ENCODE results near the gene CHEK2. TPM values are rescaled to one million over a fixed set of nuclear protein-coding genes. Genes with fewer than 3 reads are reported as not detected.
A peak's percentile ranks its signal among the peaks of the same experiment; 100 is the strongest.

The CHEK2 gene
- total and polyA plus RNA-seq, 2 of the 4 experiments (the other 2 are of a cell fraction): 9.9 to 16.1 TPM

- Histone ChIP-seq H3K9ac (ENCODE audit: low read depth, low read length) (peak overlapping the region; percentile 39; the same call in 1 of the 2 replicates), H2AK9ac (replicated peaks; ENCODE audit: low read depth, low read length, poor library complexity) (peak overlapping the region; percentile 59), H3K4me3 (ENCODE audit: insufficient read depth, low read depth, low read length) (no peak overlapping the region), H3K23ac (ENCODE audit: low read depth, low read length) (peak overlapping the region; percentile 57), H2BK15ac (ENCODE audit: low read depth, low read length) (peak overlapping the region; percentile 97), H4K5ac (ENCODE audit: low read depth, low read length) (peak overlapping the region; percentile 84; the same call in 1 of the 2 replicates), H3K36me3 (ENCODE audit: control insufficient read depth, insufficient read depth, low read length) (no peaks in the 10 kb centered on the region), H3K9me1 (ENCODE audit: insufficient read depth, low read length) (peaks cover 3% of the 10 kb centered on the region; the same call in 1 of the 2 replicates), H3K27ac (ENCODE audit: insufficient read depth, low read length) (peak overlapping the region; percentile 98), H2BK120ac (ENCODE audit: low read depth, low read length) (peak overlapping the region; percentile 95), H3K9me3 (ENCODE audit: control insufficient read depth, insufficient read depth, low read length) (no peaks in the 10 kb centered on the region), H4K8ac (ENCODE audit: low read depth in 2 of 2, low read length in 2 of 2) (peak overlapping the region; percentile 78 to 84; a peak in 3 of 4 replicates), H2AK5ac (ENCODE audit: low read depth, low read length) (peak overlapping the region; percentile 93), H3K4ac (ENCODE audit: low read depth, low read length) (peak overlapping the region; percentile 84), H3K56ac (ENCODE audit: extremely low read depth, insufficient read depth, low read length) (peak overlapping the region; percentile 96), H3K27me3 (ENCODE audit: control insufficient read depth, insufficient read depth, low read length) (no peaks in the 10 kb centered on the region), H3K4me2 (ENCODE audit: low read depth, low read length) (peak overlapping the region; percentile 41), H4K20me1 (ENCODE audit: insufficient read depth, low read length) (0 out of 2 replicates have a peak, but pooled peaks cover 3% of the 10 kb centered on the region), H3K79me1 (ENCODE audit: low read depth in 1 of 2, low read length in 2 of 2) (0 out of 4 replicates have a peak, but pooled peaks cover 0 to 3% of the 10 kb centered on the region in 2 experiments), H2BK20ac (ENCODE audit: low read depth, low read length) (peak overlapping the region; percentile 89), H2BK5ac (ENCODE audit: low read depth, low read length, poor library complexity, severe bottlenecking) (peak overlapping the region; percentile 96), H3K14ac (replicated peaks; ENCODE audit: low read depth, low read length) (peak overlapping the region; percentile 87), H4K91ac (ENCODE audit: insufficient read depth, low read depth, low read length) (peak overlapping the region; percentile 94), H2AFZ (replicated peaks; ENCODE audit: low read length, poor library complexity) (no peak overlapping the region), H3K4me1 (ENCODE audit: control insufficient read depth, insufficient read depth, low read length) (peaks cover 10% of the 10 kb centered on the region), H3K18ac (ENCODE audit: low read depth, low read length) (peak overlapping the region; percentile 95)
- TF ChIP-seq MXI1 (IDR thresholded peaks at IDR 0.05; ENCODE audit: borderline replicate concordance, low read depth, low read length): no peak
- no peak for TF ChIP-seq BHLHE40 (IDR thresholded peaks at IDR 0.05; ENCODE audit: low read depth, low read length)
- no peak for TF ChIP-seq ELK1 (IDR thresholded peaks at IDR 0.05; ENCODE audit: borderline replicate concordance, low read depth, low read length)
- no peak for TF ChIP-seq CHD1 (IDR thresholded peaks at IDR 0.05; ENCODE audit: low read depth, low read length)
- no peak for TF ChIP-seq RAD21 (IDR thresholded peaks at IDR 0.05; ENCODE audit: low read length)
- no peak for TF ChIP-seq CEBPB (IDR thresholded peaks at IDR 0.05; ENCODE audit: low read depth, low read length)
- no peak for TF ChIP-seq USF2 (IDR thresholded peaks at IDR 0.05; ENCODE audit: low read depth, low read length)
- no peak for TF ChIP-seq CTCF (conservative IDR thresholded peaks at IDR 0.05; ENCODE audit: low read depth, low read length)
- TF ChIP-seq MAFK (IDR thresholded peaks at IDR 0.05; ENCODE audit: low read depth, low read length): no peak
- no peak for TF ChIP-seq RFX5 (IDR thresholded peaks at IDR 0.05; ENCODE audit: low read depth, low read length)
- no peak for TF ChIP-seq SMC3 (IDR thresholded peaks at IDR 0.05; ENCODE audit: low read depth, low read length)
- TF ChIP-seq NFE2L2 (IDR thresholded peaks at IDR 0.05; ENCODE audit: low read depth, low read length): no peak
- no peak for TF ChIP-seq FOS (IDR thresholded peaks at IDR 0.05; ENCODE audit: low read depth, low read length)
- TF ChIP-seq RCOR1 (IDR thresholded peaks at IDR 0.05; ENCODE audit: insufficient replicate concordance, low read length): no peak
- TF ChIP-seq POLR2A (IDR thresholded peaks at IDR 0.05; ENCODE audit: low read depth, low read length): no peak
- no peak for TF ChIP-seq MAZ (IDR thresholded peaks at IDR 0.05; ENCODE audit: borderline replicate concordance, low read depth, low read length)
- no TSS peak for BruUV-seq (replicated peaks)
- DNase-seq (no peak), ATAC-seq (ENCODE audit: low read depth) (peak; percentile 8)
- in situ Hi-C loops (cut with MboI; ENCODE audit: low sequenced_read_pairs) (no loop called here), dilution Hi-C loops (cut with HindIII; ENCODE audit: low sequenced_read_pairs, unreplicated experiment) (no loop called here), intact Hi-C loops (cut with micrococcal nuclease) (loop anchor here (5.0 kb wide), 1 partner anchor 62 kb away; the partner anchor contains the start of gene CCDC117)
- CTCF ChIA-PET: interaction anchor here (0.7 to 1.1 kb wide), 2 partner anchors 15 to 57 kb away, joined by 3 to 4 read pairs; no protein-coding TSS in a partner anchor
- POLR2A ChIA-PET (ENCODE audit: unreplicated experiment): interaction anchor here (0.6 kb wide), 1 partner anchor 76 kb away, joined by 3 read pairs; no protein-coding TSS in a partner anchor
These were observed 31.5 kb downstream of the CHEK2 start for GRCh38 chr22:28710107-28710506.
